KOPT-K1 (cell line): Measurements from ENCODE around the gene CFAP58.

Source experiments
- H3K27ac ChIP-seq: fragments of 200-600 bp; sonication (generic); 2 replicates; pipeline ENCODE4 v1.5.1; 2016; ENCODE audit warnings: antibody characterized with exemption, mild to moderate bottlenecking, low read depth, low read length; ENCODE audit not compliant: poor library complexity, severe bottlenecking
- H3K36me3 ChIP-seq: fragments of 200-600 bp; sonication (generic); 2 replicates; pipeline ENCODE4 v1.5.1; 2017; ENCODE audit warnings: antibody characterized with exemption, mild to moderate bottlenecking, low read length, moderate library complexity; ENCODE audit not compliant: insufficient read depth
- H3K9me3 ChIP-seq: fragments of 200-600 bp; sonication (generic); 2 replicates; pipeline ENCODE4 v1.5.1; 2017; ENCODE audit warnings: antibody characterized with exemption, low read length, mild to moderate bottlenecking; ENCODE audit not compliant: insufficient read depth, poor library complexity, severe bottlenecking

Gene CFAP58

GRCh38 chr10:104337985-104338735 is 15.5 kb upstream of the CFAP58 start, which contains the start of gene ITPRIP:
Gene ITPRIP, minus strand, starts transcription at chr10:104338465. Its CDS starts 22,414 bp downstream, at chr10:104316051.
- no peaks in the 10 kb centered on the region for H3K9me3 ChIP-seq
- peak within 1 kb of the TSS; percentile 86 for H3K27ac ChIP-seq
- no peaks in the 10 kb centered on the region for H3K36me3 ChIP-seq

GRCh38 chr10:104339469-104340110 is 14.0 kb upstream of the CFAP58 start:
- Histone ChIP-seq H3K9me3 (no peaks in the 10 kb centered on the region), H3K27ac (no peak overlapping the region)

GRCh38 chr10:104340111-104340526 is 13.5 kb upstream of the CFAP58 start:
- Histone ChIP-seq H3K27ac (no peak overlapping the region), H3K9me3 (no peaks in the 10 kb centered on the region), H3K36me3 (no peaks in the 10 kb centered on the region)

More at GRCh38 chr10:104339469-104340110, 14.0 kb upstream of the CFAP58 start:
- no peaks in the 10 kb centered on the region for H3K36me3 ChIP-seq

GRCh38 chr10:104340641-104341040 is 13.0 kb upstream of the CFAP58 start:
- no peaks in the 10 kb centered on the region for H3K36me3 ChIP-seq
- no peaks in the 10 kb centered on the region for H3K9me3 ChIP-seq
- H3K27ac ChIP-seq: no peak overlapping the region

- no peak overlapping the region for H3K27ac ChIP-seq
- H3K9me3 ChIP-seq: no peaks in the 10 kb centered on the region
- no peaks in the 10 kb centered on the region for H3K36me3 ChIP-seq
Measured at GRCh38 chr10:104342941-104343411, 10.7 kb upstream of the CFAP58 start.

- H3K9me3 ChIP-seq: no peaks in the 10 kb centered on the region
- H3K36me3 ChIP-seq: no peaks in the 10 kb centered on the region
- no peak overlapping the region for H3K27ac ChIP-seq
Measured at GRCh38 chr10:104344219-104344618, 9.4 kb upstream of the CFAP58 start.

GRCh38 chr10:104345515-104345914 is 8.1 kb upstream of the CFAP58 start:
- Histone ChIP-seq H3K27ac (no peak overlapping the region), H3K36me3 (no peaks in the 10 kb centered on the region)

GRCh38 chr10:104345941-104346340 is 7.7 kb upstream of the CFAP58 start:
- Histone ChIP-seq H3K9me3 (no peaks in the 10 kb centered on the region), H3K36me3 (no peaks in the 10 kb centered on the region), H3K27ac (no peak overlapping the region)

More at GRCh38 chr10:104345515-104345914, 8.1 kb upstream of the CFAP58 start:
- H3K9me3 ChIP-seq: no peaks in the 10 kb centered on the region

- Histone ChIP-seq H3K9me3 (no peaks in the 10 kb centered on the region), H3K36me3 (no peaks in the 10 kb centered on the region), H3K27ac (no peak overlapping the region)
Measured at GRCh38 chr10:104347295-104348045, 6.2 kb upstream of the CFAP58 start.

GRCh38 chr10:104348601-104349000 is 5.0 kb upstream of the CFAP58 start:
- Histone ChIP-seq H3K9me3 (no peaks in the 10 kb centered on the region), H3K27ac (no peak overlapping the region), H3K36me3 (no peaks in the 10 kb centered on the region)

GRCh38 chr10:104349623-104350126 is 4.0 kb upstream of the CFAP58 start:
- Histone ChIP-seq H3K9me3 (no peaks in the 10 kb centered on the region), H3K27ac (no peak overlapping the region), H3K36me3 (no peaks in the 10 kb centered on the region)

- Histone ChIP-seq H3K36me3 (no peaks in the 10 kb centered on the region), H3K9me3 (no peaks in the 10 kb centered on the region), H3K27ac (no peak overlapping the region)
Measured at GRCh38 chr10:104350127-104350635, 3.5 kb upstream of the CFAP58 start.

- Histone ChIP-seq H3K36me3 (no peaks in the 10 kb centered on the region), H3K27ac (no peak overlapping the region), H3K9me3 (no peaks in the 10 kb centered on the region)
Measured at GRCh38 chr10:104351061-104351702, 2.5 kb upstream of the CFAP58 start.

GRCh38 chr10:104351919-104352318 is 1.7 kb upstream of the CFAP58 start:
- Histone ChIP-seq H3K27ac (no peak overlapping the region), H3K36me3 (no peaks in the 10 kb centered on the region), H3K9me3 (no peaks in the 10 kb centered on the region)
